IMR-90 (cell line): Measurements from ENCODE around the gene CACNB2. TPM values are rescaled to one million over a fixed set of nuclear protein-coding genes. Genes with fewer than 3 reads are reported as not detected.

Source experiments
- ATAC-seq: fragments of 200-7000 bp; cut with Tn5 transposase; 2 replicates; pipeline ENCODE4 v1.9.1; 2020; ENCODE audit warnings: low read depth, mild to moderate bottlenecking, moderate library complexity
- BruUV-seq: library from RNA; stranded (reverse); fragments of 400-500 nt; replicated peaks from 2 replicates; lab custom pipeline; 2021; lab: Mats Ljungman, UMichigan
- CTCF ChIA-PET: fragments of 300-600 bp; formaldehyde crosslinking; extraction: SDS; loops from one replicate; lab custom pipeline; 2021; ENCODE audit warnings: antibody characterized with exemption; lab: Yijun Ruan, JAX
- POLR2A ChIA-PET: fragments of 300-600 bp; sonication (Branson Sonifier 250); formaldehyde crosslinking; loops from one replicate; lab custom pipeline; 2022; ENCODE audit warnings: antibody characterized with exemption; ENCODE audit not compliant: unreplicated experiment; lab: Charles Lee
- DNase-seq: peaks from one replicate; pipeline ENCODE4 v3.0.0; 2013
- H2AFZ ChIP-seq: replicated peaks from 2 replicates; pipeline ENCODE3; 2013; ENCODE audit warnings: low read length, mild to moderate bottlenecking; ENCODE audit not compliant: poor library complexity
- H2AK5ac ChIP-seq: 2 replicates; pipeline ENCODE4 v1.6.1; 2013; ENCODE audit warnings: low read depth, low read length, inconsistent platforms
- H2AK9ac ChIP-seq: replicated peaks from 2 replicates; pipeline ENCODE3; 2013; ENCODE audit warnings: mild to moderate bottlenecking, low read depth, low read length, moderate library complexity; ENCODE audit not compliant: poor library complexity
- H2BK120ac ChIP-seq: 2 replicates; pipeline ENCODE4 v1.6.1; 2013; ENCODE audit warnings: low read depth, low read length, inconsistent platforms
- H2BK15ac ChIP-seq: 3 replicates; pipeline ENCODE4 v1.6.1; 2013; ENCODE audit warnings: low read depth, low read length, inconsistent platforms
- H2BK20ac ChIP-seq: 2 replicates; pipeline ENCODE4 v1.6.1; 2013; ENCODE audit warnings: low read depth, mild to moderate bottlenecking, inconsistent platforms, low read length, moderate library complexity
- H2BK5ac ChIP-seq: 2 replicates; pipeline ENCODE4 v1.6.1; 2013; ENCODE audit warnings: mild to moderate bottlenecking, low read depth, low read length, inconsistent platforms; ENCODE audit not compliant: poor library complexity, severe bottlenecking
- H3K14ac ChIP-seq: replicated peaks from 2 replicates; pipeline ENCODE4 v1.6.1; 2013; ENCODE audit warnings: low read depth, low read length, inconsistent platforms
- H3K18ac ChIP-seq: 2 replicates; pipeline ENCODE4 v1.6.1; 2013; ENCODE audit warnings: low read depth, low read length, control low read depth
- H3K23ac ChIP-seq: 2 replicates; pipeline ENCODE4 v1.6.1; 2013; ENCODE audit warnings: low read depth, low read length, inconsistent platforms
- H3K27ac ChIP-seq: 2 replicates; pipeline ENCODE4 v1.5.1; 2013; ENCODE audit warnings: mild to moderate bottlenecking, control low read depth, low read length; ENCODE audit not compliant: insufficient read depth
- H3K27me3 ChIP-seq: 2 replicates; pipeline ENCODE4 v1.6.1; 2013; ENCODE audit warnings: low read length; ENCODE audit not compliant: control insufficient read depth, insufficient read depth
- H3K36me3 ChIP-seq: 2 replicates; pipeline ENCODE4 v1.6.1; 2013; ENCODE audit warnings: low read length, mixed read lengths; ENCODE audit not compliant: control insufficient read depth, insufficient read depth
- H3K4ac ChIP-seq: 2 replicates; pipeline ENCODE4 v1.6.1; 2013; ENCODE audit warnings: low read depth, low read length, inconsistent platforms
- H3K4me1 ChIP-seq: 2 replicates; pipeline ENCODE4 v1.6.1; 2013; ENCODE audit warnings: low read length, mixed read lengths; ENCODE audit not compliant: control insufficient read depth, insufficient read depth
- H3K4me2 ChIP-seq: 2 replicates; pipeline ENCODE4 v1.6.1; 2013; ENCODE audit warnings: low read depth, mild to moderate bottlenecking, control low read depth, low read length, moderate library complexity
- H3K4me3 ChIP-seq: 2 replicates; pipeline ENCODE4 v1.5.1; 2013; ENCODE audit warnings: low read depth, mild to moderate bottlenecking, control low read depth, low read length, moderate library complexity; ENCODE audit not compliant: insufficient read depth
- H3K56ac ChIP-seq: 2 replicates; pipeline ENCODE4 v1.6.1; 2013; ENCODE audit warnings: low read length, inconsistent platforms; ENCODE audit not compliant: insufficient read depth; ENCODE audit errors: extremely low read depth
- H3K79me1 ChIP-seq, 2 experiments: 2 replicates each; pipeline ENCODE4 v1.6.1; 2013; ENCODE audit warnings: low read length in 2 of 2, inconsistent platforms in 1 of 2, low read depth in 1 of 2
- H3K9ac ChIP-seq: 2 replicates; pipeline ENCODE4 v1.6.1; 2013; ENCODE audit warnings: low read depth, low read length, control low read depth
- H3K9me1 ChIP-seq: 2 replicates; pipeline ENCODE4 v1.6.1; 2013; ENCODE audit warnings: low read length, inconsistent platforms; ENCODE audit not compliant: insufficient read depth
- H3K9me3 ChIP-seq: 2 replicates; pipeline ENCODE4 v1.6.1; 2013; ENCODE audit warnings: low read length; ENCODE audit not compliant: control insufficient read depth, insufficient read depth
- H4K20me1 ChIP-seq: 2 replicates; pipeline ENCODE4 v1.6.1; 2013; ENCODE audit warnings: low read length, inconsistent platforms; ENCODE audit not compliant: insufficient read depth
- H4K5ac ChIP-seq: 2 replicates; pipeline ENCODE4 v1.6.1; 2013; ENCODE audit warnings: mild to moderate bottlenecking, low read depth, low read length, control low read depth
- H4K8ac ChIP-seq, 2 experiments: 2 replicates each; pipeline ENCODE4 v1.6.1; 2013; ENCODE audit warnings: low read depth in 2 of 2, low read length in 2 of 2, control low read depth in 1 of 2, inconsistent platforms in 1 of 2
- H4K91ac ChIP-seq: 2 replicates; pipeline ENCODE4 v1.6.1; 2013; ENCODE audit warnings: low read depth, low read length, inconsistent platforms; ENCODE audit not compliant: insufficient read depth
- BHLHE40 ChIP-seq: fragments of 150-350 bp; IDR thresholded peaks from 2 replicates; pipeline ENCODE4 v1.6.1; 2016; ENCODE audit warnings: mild to moderate bottlenecking, low read depth, low read length
- CEBPB ChIP-seq: IDR thresholded peaks from 2 replicates; pipeline ENCODE4 v1.6.1; 2012; ENCODE audit warnings: low read depth, low read length, improper control_type of control experiment
- ELK1 ChIP-seq: fragments of 150-350 bp; IDR thresholded peaks from 2 replicates; pipeline ENCODE4 v1.6.1; 2016; ENCODE audit warnings: low read depth, mild to moderate bottlenecking, low read length, moderate library complexity, borderline replicate concordance
- FOS ChIP-seq: fragments of 150-350 bp; IDR thresholded peaks from 2 replicates; pipeline ENCODE4 v1.6.1; 2016; ENCODE audit warnings: low read depth, low read length
- NFE2L2 ChIP-seq: fragments of 150-350 bp; IDR thresholded peaks from 2 replicates; pipeline ENCODE4 v1.6.1; 2016; ENCODE audit warnings: low read depth, mild to moderate bottlenecking, low read length
- POLR2A ChIP-seq: IDR thresholded peaks from 2 replicates; pipeline ENCODE4 v1.6.1; 2012; ENCODE audit warnings: mild to moderate bottlenecking, low read depth, low read length
- RCOR1 ChIP-seq: IDR thresholded peaks from 2 replicates; pipeline ENCODE4 v1.6.1; 2012; ENCODE audit warnings: mild to moderate bottlenecking, low read length, improper control_type of control experiment; ENCODE audit not compliant: insufficient replicate concordance
- RFX5 ChIP-seq: IDR thresholded peaks from 2 replicates; pipeline ENCODE4 v1.8.0; 2012; ENCODE audit warnings: low read depth, mild to moderate bottlenecking, low read length, moderate library complexity
- USF2 ChIP-seq: fragments of 150-350 bp; IDR thresholded peaks from 2 replicates; pipeline ENCODE4 v1.6.1; 2017; ENCODE audit warnings: mild to moderate bottlenecking, antibody characterized with exemption, low read length, low read depth
- WGBS, 2 experiments: methylation state at CpG; one replicate each; pipeline versions ENCODE4 v1.1.5 to v1.1.7; 2013; ENCODE audit warnings: missing lambda C conversion rate in 2 of 2; ENCODE audit not compliant: insufficient read length in 1 of 2; ENCODE audit errors: extremely low coverage in 2 of 2; 5-methylcytosine and 5-hydroxymethylcytosine counted together
- dilution Hi-C: fragments of 300-500 bp; cut with HindIII; formaldehyde crosslinking; loops from one replicate; pipeline ENCODE4 v1.14.3; 2018; ENCODE audit warnings: low sequenced_read_pairs; ENCODE audit not compliant: unreplicated experiment
- in situ Hi-C: fragments of 300-500 bp; cut with MboI; formaldehyde crosslinking; loops from 3 replicates; pipeline ENCODE4 v1.14.3; 2019; ENCODE audit warnings: low sequenced_read_pairs, inconsistent platforms, mixed read lengths
- intact Hi-C: fragments of 100-400 bp; cut with micrococcal nuclease; formaldehyde crosslinking; loops from 2 replicates; pipeline ENCODE4 v1.10.0; 2022
- polyA plus RNA-seq, 3 experiments: library from polyadenylated mRNA; depleted of rRNA; stranded (reverse); fragments of >200 nt; gene quantifications; 2 replicates each; pipeline ENCODE4 v1.2.3, GENCODE V29; 2012; ENCODE audit warnings: low replicate concordance in 1 of 3
- total RNA-seq: library from RNA; depleted of rRNA; stranded (reverse); fragments of >200 nt; gene quantifications from 2 replicates; pipeline ENCODE4 v1.2.3, GENCODE V29; 2012
- TF ChIP-seq, protein P1 (sequence below): conservative IDR thresholded peaks from 2 replicates; pipeline ENCODE4 v1.5.1; 2012; ENCODE audit warnings: mild to moderate bottlenecking, low read depth, low read length, improper control_type of control experiment

Gene CACNB2
- total and polyA plus RNA-seq, 2 of the 4 experiments (the other 2 are of a cell fraction): 0.36 TPM

GRCh38 chr10:18196806-18197550 lies 56.8 kb downstream of the CACNB2 start (continued):
- no peak for TF ChIP-seq NFE2L2

DNA sequence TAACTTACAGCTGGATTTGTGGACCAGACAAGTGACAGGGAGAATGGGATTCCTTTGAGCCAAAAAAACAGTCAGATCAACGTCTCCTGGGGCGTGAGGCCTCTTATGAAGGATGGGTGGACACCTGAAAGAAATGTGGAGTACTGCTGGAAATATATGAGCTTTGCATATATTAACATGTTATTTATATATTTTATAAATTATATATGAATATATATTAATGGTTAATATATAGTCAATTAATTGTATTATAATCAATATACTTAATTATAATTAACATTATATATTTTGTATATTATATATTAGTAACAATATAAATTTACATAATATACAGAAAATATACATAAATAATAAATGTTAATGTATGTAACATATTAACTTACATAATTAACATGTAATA lies 57.5 kb downstream of the CACNB2 start:
- POLR2A ChIA-PET: no interaction called here
- TF ChIP-seq RFX5: no peak
- TF ChIP-seq USF2: no peak
- TF ChIP-seq RCOR1: no peak
- TF ChIP-seq, protein P1, sequence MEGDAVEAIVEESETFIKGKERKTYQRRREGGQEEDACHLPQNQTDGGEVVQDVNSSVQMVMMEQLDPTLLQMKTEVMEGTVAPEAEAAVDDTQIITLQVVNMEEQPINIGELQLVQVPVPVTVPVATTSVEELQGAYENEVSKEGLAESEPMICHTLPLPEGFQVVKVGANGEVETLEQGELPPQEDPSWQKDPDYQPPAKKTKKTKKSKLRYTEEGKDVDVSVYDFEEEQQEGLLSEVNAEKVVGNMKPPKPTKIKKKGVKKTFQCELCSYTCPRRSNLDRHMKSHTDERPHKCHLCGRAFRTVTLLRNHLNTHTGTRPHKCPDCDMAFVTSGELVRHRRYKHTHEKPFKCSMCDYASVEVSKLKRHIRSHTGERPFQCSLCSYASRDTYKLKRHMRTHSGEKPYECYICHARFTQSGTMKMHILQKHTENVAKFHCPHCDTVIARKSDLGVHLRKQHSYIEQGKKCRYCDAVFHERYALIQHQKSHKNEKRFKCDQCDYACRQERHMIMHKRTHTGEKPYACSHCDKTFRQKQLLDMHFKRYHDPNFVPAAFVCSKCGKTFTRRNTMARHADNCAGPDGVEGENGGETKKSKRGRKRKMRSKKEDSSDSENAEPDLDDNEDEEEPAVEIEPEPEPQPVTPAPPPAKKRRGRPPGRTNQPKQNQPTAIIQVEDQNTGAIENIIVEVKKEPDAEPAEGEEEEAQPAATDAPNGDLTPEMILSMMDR: no peak
- no peak for TF ChIP-seq POLR2A
- no peak for TF ChIP-seq CEBPB
- TF ChIP-seq FOS: no peak
- no peak for TF ChIP-seq NFE2L2
- TF ChIP-seq BHLHE40: no peak
- no peak for TF ChIP-seq ELK1
- CTCF ChIA-PET: no interaction called here
- no peak overlapping the region for H4K91ac ChIP-seq
- in situ Hi-C loops (no loop called here), dilution Hi-C loops (no loop called here), intact Hi-C loops (no loop called here)
- H3K4ac ChIP-seq: no peak overlapping the region
- no peaks in the 10 kb centered on the region for H3K9me3 ChIP-seq
- no peak overlapping the region for H3K56ac ChIP-seq
- WGBS, 2 experiments: no CpG with 5 or more reads among the region's 2 CpGs
- H3K27ac ChIP-seq: no peak overlapping the region
- no peak overlapping the region; the same call in 1 of the 2 replicates for H3K18ac ChIP-seq
- no peak overlapping the region for H2BK5ac ChIP-seq
- H3K27me3 ChIP-seq: no peaks in the 10 kb centered on the region
- DNase-seq: no peak
- H2BK120ac ChIP-seq: no peak overlapping the region
- H3K36me3 ChIP-seq: no peaks in the 10 kb centered on the region
- peaks cover 4% of the 10 kb centered on the region; the same call in 1 of the 2 replicates for H3K9me1 ChIP-seq
- H4K5ac ChIP-seq: peak overlapping the region; percentile 50; the same call in 1 of the 2 replicates
- no peak overlapping the region for H4K8ac ChIP-seq
- H2AFZ ChIP-seq: no peak overlapping the region
- H4K20me1 ChIP-seq: no peaks in the 10 kb centered on the region
- peaks cover 9% of the 10 kb centered on the region for H3K4me1 ChIP-seq
- no peak overlapping the region for H3K23ac ChIP-seq
- peak overlapping the region; percentile 16; the same call in 1 of the 2 replicates for H2BK20ac ChIP-seq
- BruUV-seq: no TSS peak
- H3K9ac ChIP-seq: no peak overlapping the region
- H3K79me1 ChIP-seq: no peaks in the 10 kb centered on the region
- no peak overlapping the region for H3K4me2 ChIP-seq
- no peak overlapping the region for H3K4me3 ChIP-seq
- no peak overlapping the region; the same call in 1 of the 2 replicates for H2AK5ac ChIP-seq
- H2BK15ac ChIP-seq: no peak overlapping the region
- 0 out of 2 replicates have a peak overlapping the region, but pooled peaks have one; percentile 44 for H3K14ac ChIP-seq
- no peak for ATAC-seq
- no peak overlapping the region for H2AK9ac ChIP-seq
